CD4-positive, alpha-beta memory T cell (primary cell): ENCODE data around the gene RTN4R. TPM values are rescaled to one million over a fixed set of nuclear protein-coding genes. Genes with fewer than 3 reads are reported as not detected.
"Not testable (repeated sequence)": the region's sequence is repeated elsewhere in the genome, so short reads cannot be mapped to it uniquely, and the experiment has no call there.

Experiments used
- CTCF ChIA-PET: fragments of 350-600 bp; sonication (Branson Sonifier 250); formaldehyde crosslinking; loops from one replicate; lab custom pipeline; 2021; ENCODE audit warnings: inconsistent platforms; ENCODE audit not compliant: partially characterized antibody; lab: Charles Lee
- POLR2A ChIA-PET: fragments of 350-600 bp; sonication (Branson Sonifier 250); formaldehyde crosslinking; loops from one replicate; lab custom pipeline; 2021; ENCODE audit not compliant: partially characterized antibody; lab: Charles Lee
- DNase-seq, 5 donors: peaks; one replicate each; pipeline versions ENCODE4 v3.0.0 to v3.0.0-alpha.2; 2020 to 2022; ENCODE audit warnings: mixed read lengths in 1 of 5
- H3K27ac ChIP-seq: one replicate; pipeline ENCODE4 v1.7.0; 2013; ENCODE audit warnings: low read depth, low read length
- H3K27me3 ChIP-seq: 2 replicates; pipeline ENCODE4 v1.7.0; 2013; ENCODE audit warnings: mild to moderate bottlenecking, low read length, moderate library complexity; ENCODE audit not compliant: insufficient read depth
- H3K36me3 ChIP-seq: 2 replicates; pipeline ENCODE4 v1.7.0; 2013; ENCODE audit warnings: mild to moderate bottlenecking, low read length, moderate library complexity; ENCODE audit not compliant: insufficient read depth
- H3K4me1 ChIP-seq: 2 replicates; pipeline ENCODE4 v1.7.0; 2013; ENCODE audit warnings: mild to moderate bottlenecking, low read length, moderate library complexity; ENCODE audit not compliant: insufficient read depth
- H3K4me3 ChIP-seq, 2 donors: one replicate each; pipeline ENCODE4 v1.7.0; 2013; ENCODE audit warnings: low read length in 2 of 2, mild to moderate bottlenecking in 1 of 2
- H3K9me3 ChIP-seq, 2 donors: one replicate each; pipeline ENCODE4 v1.7.0; 2013; ENCODE audit warnings: low read length in 2 of 2, control low read depth in 1 of 2; ENCODE audit not compliant: control insufficient read depth in 1 of 2
- H3K27ac Mint-ChIP-seq, 7 donors: one replicate each; pipeline ENCODE4 v1.8.0; 2020 to 2021; ENCODE audit warnings: mixed read lengths in 7 of 7, mild to moderate bottlenecking in 6 of 7, inconsistent platforms in 3 of 7, moderate library complexity in 3 of 7
- H3K27me3 Mint-ChIP-seq, 2 donors: one replicate each; pipeline ENCODE4 v1.8.0; 2020 to 2021; ENCODE audit warnings: mixed read lengths in 2 of 2
- H3K36me3 Mint-ChIP-seq, 2 donors: one replicate each; pipeline ENCODE4 v1.8.0; 2020 to 2021; ENCODE audit warnings: mixed read lengths in 2 of 2, inconsistent platforms in 1 of 2, mild to moderate bottlenecking in 1 of 2
- H3K4me1 Mint-ChIP-seq, 4 donors: one replicate each; pipeline ENCODE4 v1.8.0; 2020 to 2021; ENCODE audit warnings: mixed read lengths in 4 of 4, mild to moderate bottlenecking in 1 of 4
- H3K4me3 Mint-ChIP-seq, 8 donors: one replicate each; pipeline ENCODE4 v1.8.0; 2020 to 2021; ENCODE audit warnings: mixed read lengths in 8 of 8, mild to moderate bottlenecking in 7 of 8, moderate library complexity in 6 of 8, inconsistent platforms in 3 of 8
- H3K9me3 Mint-ChIP-seq, 8 donors: one replicate each; pipeline ENCODE4 v1.8.0; 2020 to 2021; ENCODE audit warnings: mixed read lengths in 8 of 8, mild to moderate bottlenecking in 5 of 8, inconsistent platforms in 3 of 8, moderate library complexity in 1 of 8
- intact Hi-C: fragments of 100-400 bp; cut with micrococcal nuclease; formaldehyde crosslinking; loops from one replicate; pipeline ENCODE4 v1.15.1; 2023
- polyA plus RNA-seq, 2 donors: library from polyadenylated mRNA; unstranded; fragments of 300-500 nt; fragmentation: Illumina TruSeq; gene quantifications; one replicate each; pipeline ENCODE4 v1.2.3, GENCODE V29; 2021
- total RNA-seq, 2 experiments: library from RNA; stranded (reverse); gene quantifications; one replicate each; pipeline ENCODE4 v1.2.3, GENCODE V29; 2021

The RTN4R gene
- total and polyA plus RNA-seq, 4 experiments from 2014 or later: 1.7 to 6.3 (median 2.4) TPM

- Mint-ChIP-seq H3K36me3 (no peaks in the 10 kb centered on the region), H3K4me3 (no peak overlapping the region), H3K4me1 (peaks cover 0 to 4% (median 0%) of the 10 kb centered on the region in 4 donors), H3K27me3 (no peaks in the 10 kb centered on the region), H3K9me3 (peaks cover 0 to 1% (median 0%) of the 10 kb centered on the region in 8 donors), H3K27ac (no peak overlapping the region)
- Histone ChIP-seq H3K4me3 (no peak overlapping the region), H3K36me3 (no peaks in the 10 kb centered on the region), H3K9me3 (no peaks in the 10 kb centered on the region), H3K27me3 (no peaks in the 10 kb centered on the region), H3K4me1 (no peaks in the 10 kb centered on the region), H3K27ac (no peak overlapping the region)
- intact Hi-C loops: no loop called here
- DNase-seq: no peak
- POLR2A ChIA-PET: no interaction called here
- CTCF ChIA-PET: no interaction called here
These were observed 4.6 kb upstream of the RTN4R start for GRCh38 chr22:20272700-20273099.

GRCh38 chr22:20272174-20272573, 4.1 kb upstream of the RTN4R start:
- Mint-ChIP-seq H3K4me1 (peaks cover 0 to 4% (median 0%) of the 10 kb centered on the region in 4 donors), H3K27me3 (no peaks in the 10 kb centered on the region), H3K36me3 (no peaks in the 10 kb centered on the region), H3K9me3 (peaks cover 0 to 1% (median 0%) of the 10 kb centered on the region in 8 donors), H3K4me3 (no peak overlapping the region), H3K27ac (no peak overlapping the region)
- no peaks in the 10 kb centered on the region for H3K27me3 ChIP-seq
- H3K4me3 ChIP-seq: no peak overlapping the region
- no peaks in the 10 kb centered on the region for H3K36me3 ChIP-seq
- H3K27ac ChIP-seq: no peak overlapping the region
- DNase-seq: peak in 1 of 5 donors; percentile 18
- ChIA-PET POLR2A (no interaction called here), CTCF (no interaction called here)
- intact Hi-C loops: no loop called here
- no peaks in the 10 kb centered on the region for H3K9me3 ChIP-seq
- H3K4me1 ChIP-seq: peaks cover 5% of the 10 kb centered on the region

DNA sequence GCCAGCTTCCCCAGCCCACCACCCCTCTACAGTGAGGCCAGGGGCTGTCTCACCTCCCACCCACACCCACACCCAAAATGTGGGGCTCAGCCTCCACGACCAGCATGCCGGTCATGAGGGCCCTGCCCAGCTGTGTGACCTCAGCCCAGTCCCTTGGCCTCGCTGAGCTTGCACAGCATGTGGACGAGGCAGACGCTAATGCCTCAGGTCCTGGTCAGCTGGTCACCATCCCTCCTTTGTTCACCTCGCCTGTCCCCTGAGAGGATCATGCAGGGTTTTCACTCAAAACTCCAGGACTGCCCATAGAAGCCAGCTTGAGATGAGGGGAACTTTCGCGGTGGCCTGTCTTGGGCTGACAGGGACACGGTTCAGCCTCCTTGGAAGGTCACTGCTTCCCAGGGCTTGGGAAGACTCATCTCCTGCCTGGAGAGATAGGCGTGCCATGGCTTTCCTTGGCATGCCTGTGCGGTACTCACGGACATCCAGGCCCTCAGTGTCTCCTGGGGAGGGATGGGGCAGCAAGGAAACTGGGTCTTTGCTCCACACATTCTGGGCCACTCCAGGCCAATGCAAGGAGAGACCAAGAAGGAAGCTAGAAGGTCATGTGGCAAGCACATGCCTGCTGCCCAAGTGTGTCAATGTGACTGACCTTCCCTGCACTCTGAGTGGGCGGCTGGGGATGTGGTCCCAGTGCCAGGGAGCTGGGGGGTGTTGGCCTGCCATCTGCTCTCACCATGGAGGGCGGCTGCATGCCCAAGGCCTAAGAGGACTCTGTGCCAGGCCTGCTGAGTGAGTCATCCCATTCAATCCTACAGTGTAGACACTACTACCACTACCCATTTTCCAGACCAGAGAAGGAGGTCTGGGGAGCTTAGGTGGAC, 3.2 kb upstream of the RTN4R start:
- H3K4me1 Mint-ChIP-seq: peaks cover 0 to 9% (median 3%) of the 10 kb centered on the region in 4 donors
- Histone ChIP-seq H3K9me3 (no peaks in the 10 kb centered on the region), H3K36me3 (no peaks in the 10 kb centered on the region), H3K27ac (no peak overlapping the region), H3K4me1 (peaks cover 8% of the 10 kb centered on the region), H3K4me3 (no peak overlapping the region), H3K27me3 (no peaks in the 10 kb centered on the region)
- H3K9me3 Mint-ChIP-seq: peaks cover 0 to 1% (median 0%) of the 10 kb centered on the region in 8 donors
- ChIA-PET CTCF (no interaction called here), POLR2A (no interaction called here)
- peak in 1 of 5 donors; percentile 3 for DNase-seq
- intact Hi-C loops: no loop called here
- no peak overlapping the region for H3K4me3 Mint-ChIP-seq
- H3K27me3 Mint-ChIP-seq: peaks cover 0 to 1% of the 10 kb centered on the region in 2 donors
- no peak overlapping the region for H3K27ac Mint-ChIP-seq
- H3K36me3 Mint-ChIP-seq: no peaks in the 10 kb centered on the region

- H3K27me3 Mint-ChIP-seq, intact Hi-C loops: not testable (repeated sequence)
- CTCF ChIA-PET: interaction anchor here (2.2 kb wide), 1 partner anchor 114 kb away, joined by 7 read pairs; no protein-coding TSS in a partner anchor
These were observed 2.3 kb upstream of the RTN4R start for GRCh38 chr22:20270190-20271113.

DNA sequence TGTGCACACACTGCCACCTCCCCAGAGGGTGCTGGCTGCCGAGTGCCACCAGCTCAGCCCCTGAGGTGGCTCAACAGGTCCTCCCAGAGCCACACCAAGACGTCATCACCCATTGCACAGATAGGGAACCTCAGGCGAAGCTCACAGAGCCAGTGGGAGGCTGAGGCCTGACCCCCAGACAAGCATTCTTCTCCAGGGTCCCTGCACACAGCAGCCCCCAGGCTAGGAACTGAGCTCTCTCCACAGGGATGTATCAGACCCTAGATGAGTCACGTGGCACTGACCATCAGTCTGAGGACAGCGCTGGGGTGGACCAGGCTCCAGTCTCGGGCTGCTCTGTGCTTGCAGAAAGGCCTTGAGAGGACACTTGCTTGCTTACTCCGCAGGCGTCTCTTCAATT, 1.6 kb upstream of the RTN4R start:
- DNase-seq, H3K4me3 ChIP-seq, H3K9me3 ChIP-seq, H3K27me3 ChIP-seq, H3K36me3 ChIP-seq, H3K36me3 Mint-ChIP-seq, H3K27me3 Mint-ChIP-seq, H3K4me1 ChIP-seq, POLR2A ChIA-PET, H3K4me1 Mint-ChIP-seq, H3K27ac ChIP-seq, H3K27ac Mint-ChIP-seq, H3K9me3 Mint-ChIP-seq: not testable (repeated sequence)
- CTCF ChIA-PET: interaction anchor here (2.2 kb wide), 1 partner anchor 113 kb away, joined by 7 read pairs; no protein-coding TSS in a partner anchor
- peak overlapping the region in 1 of 8 donors; percentile 25 for H3K4me3 Mint-ChIP-seq
- intact Hi-C loops: loop anchor here (2.0 kb wide), 1 partner anchor 299 kb away; no protein-coding TSS in a partner anchor

More at GRCh38 chr22:20270190-20271113, 2.3 kb upstream of the RTN4R start:
- H3K9me3 ChIP-seq, H3K36me3 ChIP-seq, H3K27ac Mint-ChIP-seq, H3K4me3 ChIP-seq, H3K27ac ChIP-seq, H3K4me1 ChIP-seq, POLR2A ChIA-PET, H3K9me3 Mint-ChIP-seq, H3K4me3 Mint-ChIP-seq, H3K4me1 Mint-ChIP-seq, H3K36me3 Mint-ChIP-seq, H3K27me3 ChIP-seq: not testable (repeated sequence)
- DNase-seq: peak in 1 of 5 donors; percentile 28

- peak in 1 of 5 donors; percentile 3 for DNase-seq
- H3K9me3 Mint-ChIP-seq, H3K36me3 Mint-ChIP-seq, H3K9me3 ChIP-seq, H3K36me3 ChIP-seq, H3K4me3 ChIP-seq, H3K4me1 Mint-ChIP-seq, H3K27ac Mint-ChIP-seq, H3K27ac ChIP-seq, POLR2A ChIA-PET, H3K4me1 ChIP-seq, H3K27me3 Mint-ChIP-seq, H3K27me3 ChIP-seq: not testable (repeated sequence)
- intact Hi-C loops: loop anchor here (2.0 kb wide), 1 partner anchor 298 kb away; no protein-coding TSS in a partner anchor
- CTCF ChIA-PET: interaction anchor here (2.2 kb wide), 1 partner anchor 113 kb away, joined by 7 read pairs; no protein-coding TSS in a partner anchor
- peak overlapping the region in 1 of 8 donors; percentile 78 for H3K4me3 Mint-ChIP-seq
These were observed 1.1 kb upstream of the RTN4R start for GRCh38 chr22:20269201-20269600.
